ENCODE results near the gene MAP3K12. TPM values are rescaled to one million over a fixed set of nuclear protein-coding genes. Genes with fewer than 3 reads are reported as not detected.

The MAP3K12 gene
- total and polyA plus RNA-seq, 10 of the 15 experiments (the other 5 are each of a cell fraction or from before 2014, with no cell fraction given) = 0.45 to 14.9 (median 6.9) TPM

DNA sequence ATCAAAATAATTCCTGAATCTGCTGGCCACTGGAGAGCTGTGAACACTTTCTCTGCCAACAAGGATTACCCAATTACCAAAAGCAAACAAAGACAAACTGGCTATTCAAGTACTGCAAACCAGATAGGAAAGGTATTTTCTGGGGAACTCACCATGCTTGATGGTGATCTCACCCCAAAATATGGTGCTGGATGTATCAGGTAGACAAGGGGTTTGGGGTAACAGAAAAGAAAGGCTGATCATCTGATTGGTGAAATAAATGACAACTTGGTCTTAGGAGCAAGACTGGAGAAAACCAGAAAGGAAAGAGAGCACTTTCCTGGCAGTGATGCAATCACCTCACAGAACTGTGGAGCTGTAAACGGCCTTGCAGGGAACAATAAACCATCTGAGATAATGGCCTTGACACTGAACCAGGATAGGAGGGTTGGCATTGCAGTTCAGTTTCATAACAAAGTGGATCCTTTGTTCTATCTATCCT, 39.0 kb upstream of the MAP3K12 start:
- H4K20me1 ChIP-seq (ENCODE audit: control insufficient read depth, insufficient read depth) = no peaks in the 10 kb centered on the region
- CTCF ChIA-PET = interaction anchor here (0.6 to 1.1 kb wide), 4 partner anchors 138 to 206 kb away, joined by 3 to 4 read pairs (median 3); partner anchors contain the start of gene ATP5MC2
- H3K9ac ChIP-seq (ENCODE audit: control insufficient read depth, insufficient read depth, low read length) = no peak overlapping the region
- H3K9me3 ChIP-seq (replicated peaks; ENCODE audit: control insufficient read depth, insufficient read depth, low read length) = no peaks in the 10 kb centered on the region
- H2AFZ ChIP-seq (ENCODE audit: control insufficient read depth, low read depth, low read length) = no peak overlapping the region
- no peak for FAIRE-seq
- DNase-seq (ENCODE audit: low read depth, low spot score) = no peak
- H3K27ac ChIP-seq (ENCODE audit: control insufficient read depth, insufficient read depth) = no peak overlapping the region
- in situ Hi-C loops (cut with MboI) = no loop called here
- RAD21 ChIA-PET (ENCODE audit: unreplicated experiment) = interaction anchor here (1.0 to 1.1 kb wide), 3 partner anchors 88 to 206 kb away, joined by 3 to 4 read pairs (median 3); partner anchors contain the start of genes ATF7 and ATP5MC2
- H3K36me3 ChIP-seq (ENCODE audit: control insufficient read depth in 2 of 2, insufficient read depth in 2 of 2, low read length in 1 of 2) = peaks cover 0 to 22% of the 10 kb centered on the region in 2 experiments
- intact Hi-C loops (cut with micrococcal nuclease; ENCODE audit: unreplicated experiment) = no loop called here
- SMC1A ChIA-PET (ENCODE audit: uncharacterized antibody, unreplicated experiment) = interaction anchor here (0.7 to 1.7 kb wide), 5 partner anchors 20 to 217 kb away, joined by 3 to 5 read pairs (median 3); partner anchors contain the start of gene ATP5MC2
- no peaks in the 10 kb centered on the region for H3K27me3 ChIP-seq (replicated peaks in 1 of 2; ENCODE audit: control insufficient read depth in 2 of 2, insufficient read depth in 2 of 2, low read length in 1 of 2)
- no peak for ATAC-seq
- TF ChIP-seq RBBP5 (conservative IDR thresholded peaks at IDR 0.05) (no peak), SPI1 (IDR thresholded peaks at IDR 0.05; ENCODE audit: borderline replicate concordance, insufficient read depth, low read depth, low read length) (no peak), MXI1 (IDR thresholded peaks at IDR 0.05; ENCODE audit: low read depth, low read length) (no peak), JUND (IDR thresholded peaks at IDR 0.05; ENCODE audit: low read depth, low read length) (no peak), NRF1 (conservative IDR thresholded peaks at IDR 0.05; ENCODE audit: low read depth, low read length) (no peak), JUNB (IDR thresholded peaks at IDR 0.05) (no peak), TBL1XR1 (IDR thresholded peaks at IDR 0.05; ENCODE audit: low read depth, low read length) (no peak), CREB1 (IDR thresholded peaks at IDR 0.05; ENCODE audit: low read depth) (no peak), TCF3 (IDR thresholded peaks at IDR 0.05; ENCODE audit: borderline replicate concordance, insufficient read depth, low read depth, low read length) (no peak), NFIC (IDR thresholded peaks at IDR 0.05; ENCODE audit: low read depth, low read length) (no peak), ZNF217 (IDR thresholded peaks at IDR 0.05) (no peak)
- TF ChIP-seq, protein P1, sequence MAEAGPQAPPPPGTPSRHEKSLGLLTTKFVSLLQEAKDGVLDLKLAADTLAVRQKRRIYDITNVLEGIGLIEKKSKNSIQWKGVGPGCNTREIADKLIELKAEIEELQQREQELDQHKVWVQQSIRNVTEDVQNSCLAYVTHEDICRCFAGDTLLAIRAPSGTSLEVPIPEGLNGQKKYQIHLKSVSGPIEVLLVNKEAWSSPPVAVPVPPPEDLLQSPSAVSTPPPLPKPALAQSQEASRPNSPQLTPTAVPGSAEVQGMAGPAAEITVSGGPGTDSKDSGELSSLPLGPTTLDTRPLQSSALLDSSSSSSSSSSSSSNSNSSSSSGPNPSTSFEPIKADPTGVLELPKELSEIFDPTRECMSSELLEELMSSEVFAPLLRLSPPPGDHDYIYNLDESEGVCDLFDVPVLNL (IDR thresholded peaks at IDR 0.05; ENCODE audit: low read depth, low read length) = no peak
- BruUV-seq (replicated peaks) = no TSS peak
- POLR2A ChIA-PET = interaction anchor here (0.6 kb wide), 2 partner anchors 9 to 135 kb away, joined by 4 read pairs; no protein-coding TSS in a partner anchor
- 94% methylated on average over 1 of the region's 1 CpG for WGBS (ENCODE audit: insufficient coverage, insufficient replicate concordance, low lambda C conversion rate, missing lambda C conversion rate)
- H3K4me2 ChIP-seq (ENCODE audit: control insufficient read depth, insufficient read depth) = no peak overlapping the region
- no peaks in the 10 kb centered on the region for H3K79me2 ChIP-seq (ENCODE audit: control insufficient read depth, insufficient read depth, low read length)
- H3K4me3 ChIP-seq = no peak overlapping the region
- no peaks in the 10 kb centered on the region for H3K4me1 ChIP-seq (ENCODE audit: control insufficient read depth, insufficient read depth, low read length)
